Stimulated activated CD4-positive, alpha-beta T cell treated with anti-CD3 and anti-CD28 coated beads, Interleukin-1b, Interleukin-23, amount 100 ng/mL, for 24 hours (primary cell): ENCODE results near the gene GRIN1.

Experiments
- DNase-seq, 4 experiments: peaks; one replicate each; pipeline ENCODE4 v3.0.0-alpha.2; 2020; ENCODE audit warnings: low read depth in 4 of 4, low spot score in 1 of 4

Gene GRIN1

GRCh38 chr9:137161558-137162486 is 22.9 kb downstream of the GRIN1 start:
- DNase-seq = no peak

GRCh38 chr9:137162505-137163364 is 23.8 kb downstream of the GRIN1 start:
- DNase-seq = no peak

- no peak for DNase-seq
Measured at GRCh38 chr9:137163365-137163715, 24.4 kb downstream of the GRIN1 start.

GRCh38 chr9:137163805-137164204 is 24.9 kb downstream of the GRIN1 start:
- DNase-seq = no peak

- no peak for DNase-seq
Measured at GRCh38 chr9:137164370-137165249, 25.7 kb downstream of the GRIN1 start.

- no peak for DNase-seq
Measured at GRCh38 chr9:137165250-137165836, 26.4 kb downstream of the GRIN1 start.

- no peak for DNase-seq
Measured at GRCh38 chr9:137166380-137167229, 27.7 kb downstream of the GRIN1 start.

GRCh38 chr9:137167277-137167746 is 28.4 kb downstream of the GRIN1 start:
- no peak for DNase-seq

- DNase-seq = no peak
Measured at GRCh38 chr9:137167747-137168572, 29.0 kb downstream of the GRIN1 start.

GRCh38 chr9:137168573-137168903 is 29.6 kb downstream of the GRIN1 start:
- no peak for DNase-seq

GRCh38 chr9:137168904-137169856 is 30.2 kb downstream of the GRIN1 start:
- no peak for DNase-seq

- no peak for DNase-seq
Measured at GRCh38 chr9:137169896-137170358, 31.0 kb downstream of the GRIN1 start, which contains the start of gene LRRC26. TSS of gene LRRC26 (minus strand) at chr9:137170051. CDS start at chr9:137169943, 108 bp downstream.

- no peak for DNase-seq
Measured at GRCh38 chr9:137170486-137171148, 31.7 kb downstream of the GRIN1 start.

GRCh38 chr9:137171149-137171900 is 32.4 kb downstream of the GRIN1 start:
- no peak for DNase-seq

- no peak for DNase-seq
Measured at GRCh38 chr9:137172901-137173795, 34.2 kb downstream of the GRIN1 start.
